ENCODE data around the gene OPRD1. TPM values are rescaled to one million over a fixed set of nuclear protein-coding genes. Genes with fewer than 3 reads are reported as not detected.
"Not testable (repeated sequence)": the region's sequence is repeated elsewhere in the genome, so short reads cannot be mapped to it uniquely, and the experiment has no call there.

OPRD1 gene
- total RNA-seq, 1 experiment from 2014 or later: 0.97 TPM

DNA sequence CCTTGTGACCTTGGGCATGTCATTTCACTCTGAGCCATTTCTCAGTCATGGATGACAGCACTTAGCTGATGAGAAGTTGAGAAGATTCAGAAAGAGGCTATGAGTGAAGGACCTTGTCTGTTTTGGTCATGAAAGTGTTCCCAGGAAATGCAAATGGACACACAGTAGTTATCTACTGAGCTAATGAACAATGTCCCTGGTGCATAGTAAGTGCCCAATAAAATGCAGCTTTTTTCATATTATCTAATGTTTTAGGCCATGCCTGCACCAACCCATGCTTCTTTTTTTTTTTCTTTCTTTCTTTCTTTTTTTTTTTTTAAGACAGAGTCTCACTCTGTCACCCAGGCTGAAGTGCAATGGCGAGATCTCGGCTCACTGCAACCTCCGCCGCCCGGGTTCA, 58.0 kb downstream of the OPRD1 start:
- no peaks in the 10 kb centered on the region for H3K36me3 ChIP-seq (ENCODE audit: insufficient read depth, low read length, poor library complexity, severe bottlenecking)
- H3K4me1 ChIP-seq (ENCODE audit: insufficient read depth, low read length, poor library complexity, severe bottlenecking): no peaks in the 10 kb centered on the region
- H3K27ac ChIP-seq (ENCODE audit: low read depth, low read length, poor library complexity, severe bottlenecking): no peak overlapping the region
- CTCF ChIA-PET: no interaction called here
- intact Hi-C loops (cut with micrococcal nuclease; ENCODE audit: unreplicated experiment): loop anchor here (10.0 kb wide), 1 partner anchor 515 kb away; no protein-coding TSS in a partner anchor
- DNase-seq (ENCODE audit: low spot score): no peak
- POLR2A ChIA-PET (ENCODE audit: low non-redundant PET): no interaction called here
- no peaks in the 10 kb centered on the region for H3K27me3 ChIP-seq (replicated peaks; ENCODE audit: insufficient read depth, low read depth, low read length, poor library complexity)
- no TSS peak for BruUV-seq (replicated peaks)
- H3K9me3 ChIP-seq (ENCODE audit: low read depth, low read length, poor library complexity, severe bottlenecking): no peaks in the 10 kb centered on the region
- TF ChIP-seq, protein P1, sequence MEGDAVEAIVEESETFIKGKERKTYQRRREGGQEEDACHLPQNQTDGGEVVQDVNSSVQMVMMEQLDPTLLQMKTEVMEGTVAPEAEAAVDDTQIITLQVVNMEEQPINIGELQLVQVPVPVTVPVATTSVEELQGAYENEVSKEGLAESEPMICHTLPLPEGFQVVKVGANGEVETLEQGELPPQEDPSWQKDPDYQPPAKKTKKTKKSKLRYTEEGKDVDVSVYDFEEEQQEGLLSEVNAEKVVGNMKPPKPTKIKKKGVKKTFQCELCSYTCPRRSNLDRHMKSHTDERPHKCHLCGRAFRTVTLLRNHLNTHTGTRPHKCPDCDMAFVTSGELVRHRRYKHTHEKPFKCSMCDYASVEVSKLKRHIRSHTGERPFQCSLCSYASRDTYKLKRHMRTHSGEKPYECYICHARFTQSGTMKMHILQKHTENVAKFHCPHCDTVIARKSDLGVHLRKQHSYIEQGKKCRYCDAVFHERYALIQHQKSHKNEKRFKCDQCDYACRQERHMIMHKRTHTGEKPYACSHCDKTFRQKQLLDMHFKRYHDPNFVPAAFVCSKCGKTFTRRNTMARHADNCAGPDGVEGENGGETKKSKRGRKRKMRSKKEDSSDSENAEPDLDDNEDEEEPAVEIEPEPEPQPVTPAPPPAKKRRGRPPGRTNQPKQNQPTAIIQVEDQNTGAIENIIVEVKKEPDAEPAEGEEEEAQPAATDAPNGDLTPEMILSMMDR (conservative IDR thresholded peaks at IDR 0.05; ENCODE audit: low read depth, low read length): no peak
- no peak overlapping the region for H3K4me3 ChIP-seq (ENCODE audit: low read depth, low read length, poor library complexity, severe bottlenecking)

DNA sequence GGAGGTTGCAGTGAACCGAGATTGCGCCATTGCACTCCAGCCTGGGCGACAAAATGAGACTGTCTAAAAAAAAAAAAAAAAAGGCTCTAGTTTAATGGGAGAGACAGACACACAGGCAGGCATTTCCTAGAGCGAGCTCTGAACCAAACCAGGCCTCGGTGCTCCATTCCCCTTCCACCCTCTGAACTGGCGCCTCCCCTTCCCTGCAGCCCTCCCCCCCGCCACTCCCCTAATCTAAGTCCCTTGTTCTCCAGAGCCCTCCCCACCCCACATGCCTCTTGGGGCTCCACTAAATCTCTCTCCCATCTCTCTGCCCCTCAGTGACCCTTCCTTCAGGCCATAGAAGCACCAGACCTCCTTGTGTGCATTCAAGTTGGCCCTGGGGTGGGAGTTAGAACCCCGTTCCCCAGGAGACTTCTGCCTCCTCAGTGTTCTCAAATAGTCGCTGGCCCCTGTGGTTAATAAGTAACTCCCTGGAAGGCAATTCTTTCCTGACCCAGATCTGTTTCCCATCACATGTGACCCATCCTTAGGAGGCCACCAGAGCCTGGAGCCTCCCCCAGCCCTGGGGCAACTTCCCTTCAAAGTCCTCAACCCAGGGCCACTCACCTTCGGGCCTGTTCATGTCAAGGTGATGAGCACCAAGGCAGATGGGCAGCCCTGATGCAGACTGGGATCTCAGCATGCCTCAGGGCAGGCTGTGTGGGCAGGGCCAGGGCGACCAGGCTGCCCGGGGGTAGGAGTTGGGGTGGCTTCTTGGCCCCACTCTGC, 59.8 kb downstream of the OPRD1 start:
- intact Hi-C loops (cut with micrococcal nuclease; ENCODE audit: unreplicated experiment): loop anchor here (10.0 kb wide), 1 partner anchor 517 kb away; no protein-coding TSS in a partner anchor
- no TSS peak for BruUV-seq (replicated peaks)

DNA sequence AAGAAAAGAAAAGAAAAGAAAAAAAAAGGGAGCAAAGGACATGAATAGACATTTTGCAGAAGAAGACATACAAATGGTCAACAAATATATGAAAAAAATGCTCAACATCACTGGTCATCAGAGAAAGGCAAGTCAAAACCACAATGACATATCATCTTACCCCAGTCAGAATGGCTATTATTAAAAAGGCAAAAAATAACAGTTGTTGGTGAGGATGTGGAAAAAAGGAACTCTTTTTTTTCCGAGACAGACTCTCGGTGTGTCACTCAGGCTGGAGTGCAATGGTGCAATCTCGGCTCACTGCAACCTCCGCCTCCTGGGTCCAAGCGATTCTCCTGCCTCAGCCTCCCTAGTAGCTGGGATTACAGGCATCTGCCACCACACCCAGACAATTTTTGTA, 63.2 kb downstream of the OPRD1 start:
- not testable (repeated sequence) for H3K9me3 ChIP-seq (ENCODE audit: low read depth, low read length, poor library complexity, severe bottlenecking); H3K36me3 ChIP-seq (ENCODE audit: insufficient read depth, low read length, poor library complexity, severe bottlenecking); BruUV-seq (replicated peaks); DNase-seq (ENCODE audit: low spot score); H3K27me3 ChIP-seq (replicated peaks; ENCODE audit: insufficient read depth, low read depth, low read length, poor library complexity); H3K4me1 ChIP-seq (ENCODE audit: insufficient read depth, low read length, poor library complexity, severe bottlenecking); H3K27ac ChIP-seq (ENCODE audit: low read depth, low read length, poor library complexity, severe bottlenecking); H3K4me3 ChIP-seq (ENCODE audit: low read depth, low read length, poor library complexity, severe bottlenecking)
- ChIA-PET POLR2A (ENCODE audit: low non-redundant PET) (interaction anchor here (0.6 kb wide), 1 partner anchor 1174 kb away, joined by 3 read pairs; no protein-coding TSS in a partner anchor), CTCF (interaction anchor here (3.7 kb wide), 1 partner anchor 90 kb away, joined by 55 read pairs; no protein-coding TSS in a partner anchor)
- intact Hi-C loops (cut with micrococcal nuclease; ENCODE audit: unreplicated experiment): loop anchor here (5.0 to 10.0 kb wide), 2 partner anchors 223 to 520 kb away; no protein-coding TSS in a partner anchor

More for the DNA sequence above, 59.8 kb downstream of the OPRD1 start:
- CTCF ChIA-PET: interaction anchor here (0.6 kb wide), 1 partner anchor 84 kb away, joined by 3 read pairs; no protein-coding TSS in a partner anchor
- TF ChIP-seq, protein P1 (conservative IDR thresholded peaks at IDR 0.05; ENCODE audit: low read depth, low read length): no peak
- TF ChIP-seq EZH2 (IDR thresholded peaks at IDR 0.05; ENCODE audit: borderline replicate concordance, low read depth, low read length, poor library complexity, severe bottlenecking): no peak
- POLR2A ChIA-PET (ENCODE audit: low non-redundant PET): no interaction called here
- H3K36me3 ChIP-seq (ENCODE audit: insufficient read depth, low read length, poor library complexity, severe bottlenecking): no peaks in the 10 kb centered on the region
- H3K9me3 ChIP-seq (ENCODE audit: low read depth, low read length, poor library complexity, severe bottlenecking): no peaks in the 10 kb centered on the region
- no peak overlapping the region for H3K27ac ChIP-seq (ENCODE audit: low read depth, low read length, poor library complexity, severe bottlenecking)
- no peak overlapping the region for H3K4me3 ChIP-seq (ENCODE audit: low read depth, low read length, poor library complexity, severe bottlenecking)
- no peaks in the 10 kb centered on the region for H3K27me3 ChIP-seq (replicated peaks; ENCODE audit: insufficient read depth, low read depth, low read length, poor library complexity)
- DNase-seq (ENCODE audit: low spot score): no peak
- no peaks in the 10 kb centered on the region for H3K4me1 ChIP-seq (ENCODE audit: insufficient read depth, low read length, poor library complexity, severe bottlenecking)

All from A673 (cell line).